Coronary artery (tissue), 2 donors: ENCODE data around the gene ADGRL1.
"Not testable (repeated sequence)": the region's sequence is repeated elsewhere in the genome, so short reads cannot be mapped to it uniquely, and the experiment has no call there.

Source experiments
- DNase-seq: peaks from one replicate; pipeline ENCODE4 v3.0.0-alpha.2; 2017; ENCODE audit warnings: low spot score
- H3K27ac ChIP-seq, 2 donors: fragments of 200-600 bp; sonication (generic); one replicate each; pipeline ENCODE4 v1.5.1; 2016 to 2019
- H3K4me3 ChIP-seq: fragments of 200-600 bp; sonication (generic); 2 replicates; pipeline ENCODE4 v1.5.1; 2016; ENCODE audit warnings: mild to moderate bottlenecking, moderate library complexity
- CTCF ChIP-seq: fragments of 200-600 bp; sonication (generic); IDR thresholded peaks from one replicate; pipeline ENCODE4 v1.5.1; 2019; ENCODE audit warnings: antibody characterized with exemption

ADGRL1 gene

GRCh38 chr19:14205452-14206287, at the start of gene ADGRL1:
TSS of gene ADGRL1 (minus strand) at chr19:14206169. CDS start at chr19:14183602, 22,567 bp downstream.
- peak within 1 kb of the TSS; percentile 79 for H3K4me3 ChIP-seq
- DNase-seq, result not testable (repeated sequence)
- peak within 1 kb of the TSS; percentile 25 to 76 for H3K27ac ChIP-seq

GRCh38 chr19:14255316-14255715, 49.3 kb upstream of the ADGRL1 start:
- H3K27ac ChIP-seq, DNase-seq, H3K4me3 ChIP-seq: not testable (repeated sequence)

- not testable (repeated sequence) for H3K4me3 ChIP-seq, H3K27ac ChIP-seq, DNase-seq
These were observed 48.0 kb upstream of the ADGRL1 start for GRCh38 chr19:14253822-14254599.

- H3K27ac ChIP-seq, DNase-seq, H3K4me3 ChIP-seq: not testable (repeated sequence)
These were observed 46.2 kb upstream of the ADGRL1 start for GRCh38 chr19:14252136-14252535.

GRCh38 chr19:14250870-14251269, 44.9 kb upstream of the ADGRL1 start:
- no peak for TF ChIP-seq CTCF
- DNase-seq, result no peak
- H3K27ac ChIP-seq, result no peak overlapping the region
- no peak overlapping the region for H3K4me3 ChIP-seq

GRCh38 chr19:14250315-14250714, 44.3 kb upstream of the ADGRL1 start:
- not testable (repeated sequence) for H3K27ac ChIP-seq, H3K4me3 ChIP-seq, DNase-seq

- H3K27ac ChIP-seq, DNase-seq, H3K4me3 ChIP-seq: not testable (repeated sequence)
These were observed 43.9 kb upstream of the ADGRL1 start for GRCh38 chr19:14249891-14250290.

- DNase-seq, H3K27ac ChIP-seq: not testable (repeated sequence)
- peak overlapping the region; percentile 79 for H3K4me3 ChIP-seq
These were observed 43.2 kb upstream of the ADGRL1 start for GRCh38 chr19:14249012-14249754.

- no peak for TF ChIP-seq CTCF
- Histone ChIP-seq H3K4me3 (peak overlapping the region; percentile 79), H3K27ac (no peak overlapping the region)
- DNase-seq, result no peak
These were observed 42.6 kb upstream of the ADGRL1 start for GRCh38 chr19:14248578-14249011.

GRCh38 chr19:14247548-14248471, 41.8 kb upstream of the ADGRL1 start:
- H3K4me3 ChIP-seq, result peak overlapping the region; percentile 79
- H3K27ac ChIP-seq, DNase-seq: not testable (repeated sequence)

- not testable (repeated sequence) for H3K4me3 ChIP-seq, DNase-seq, H3K27ac ChIP-seq
These were observed 41.2 kb upstream of the ADGRL1 start for GRCh38 chr19:14247205-14247547.

- not testable (repeated sequence) for H3K27ac ChIP-seq, H3K4me3 ChIP-seq, DNase-seq
These were observed 38.4 kb upstream of the ADGRL1 start for GRCh38 chr19:14244393-14244792.

- not testable (repeated sequence) for H3K4me3 ChIP-seq, DNase-seq, H3K27ac ChIP-seq
These were observed 37.7 kb upstream of the ADGRL1 start for GRCh38 chr19:14243718-14244117.
